NCI-H446 treated with DMSO at 0.1 percent for 48 hours (cell line): Measurements from ENCODE around the gene VPS39.

ENCODE experiments used
- DNase-seq: peaks from one replicate; lab custom pipeline; 2025; lab: John Stamatoyannopoulos, UW

The VPS39 gene

GRCh38 chr15:42198516-42198915 is 9.6 kb downstream of the VPS39 start:
- no peak for DNase-seq

GRCh38 chr15:42194513-42194912 is 13.6 kb downstream of the VPS39 start:
- no peak for DNase-seq

GRCh38 chr15:42193383-42193782 is 14.7 kb downstream of the VPS39 start:
- DNase-seq: no peak

GRCh38 chr15:42191610-42192346 is 16.3 kb downstream of the VPS39 start:
- DNase-seq: no peak

- no peak for DNase-seq
These were observed 17.7 kb downstream of the VPS39 start for GRCh38 chr15:42190370-42190769.

DNA sequence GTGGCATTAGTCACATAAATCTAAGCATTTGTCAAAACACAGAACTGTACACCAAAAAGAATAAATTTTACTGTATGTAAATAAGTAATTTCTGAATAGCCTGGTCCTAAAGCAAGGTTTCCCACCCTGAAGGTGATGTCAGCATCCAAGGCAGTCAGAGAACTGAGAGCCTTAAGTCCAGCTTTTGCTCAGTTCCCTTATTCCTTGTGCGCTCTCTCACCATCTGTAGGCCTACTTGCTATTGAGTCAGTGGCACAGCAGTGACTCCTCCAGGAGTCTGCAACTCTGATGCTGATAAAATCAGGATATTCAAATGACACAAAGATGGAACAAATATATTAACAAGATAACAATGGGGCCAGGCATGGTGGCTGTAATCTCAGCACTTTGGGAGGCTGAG is 22.3 kb downstream of the VPS39 start:
- DNase-seq: no peak

GRCh38 chr15:42184736-42185135 is 23.4 kb downstream of the VPS39 start:
- no peak for DNase-seq

DNA sequence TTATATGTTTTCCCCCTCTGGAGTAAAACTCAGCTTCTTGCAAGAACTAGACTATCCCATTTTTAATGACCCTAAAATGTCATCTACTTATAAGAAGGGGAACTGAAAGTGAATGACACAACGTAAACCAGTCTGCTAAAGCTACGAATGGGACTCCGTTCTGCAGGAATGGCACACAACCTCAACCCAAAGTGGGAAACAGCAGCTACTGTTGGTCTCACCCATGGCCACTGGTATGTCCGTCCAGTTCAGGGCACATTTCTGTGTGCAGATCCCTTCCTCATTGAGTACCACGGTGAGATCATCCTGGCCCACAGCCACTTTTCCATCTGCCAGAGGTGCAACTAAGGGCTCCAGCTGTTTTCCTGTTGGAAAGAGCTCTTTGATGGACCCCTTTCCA is 23.8 kb downstream of the VPS39 start:
- no peak for DNase-seq

- DNase-seq: no peak
These were observed 25.1 kb downstream of the VPS39 start for GRCh38 chr15:42182961-42183360.

DNA sequence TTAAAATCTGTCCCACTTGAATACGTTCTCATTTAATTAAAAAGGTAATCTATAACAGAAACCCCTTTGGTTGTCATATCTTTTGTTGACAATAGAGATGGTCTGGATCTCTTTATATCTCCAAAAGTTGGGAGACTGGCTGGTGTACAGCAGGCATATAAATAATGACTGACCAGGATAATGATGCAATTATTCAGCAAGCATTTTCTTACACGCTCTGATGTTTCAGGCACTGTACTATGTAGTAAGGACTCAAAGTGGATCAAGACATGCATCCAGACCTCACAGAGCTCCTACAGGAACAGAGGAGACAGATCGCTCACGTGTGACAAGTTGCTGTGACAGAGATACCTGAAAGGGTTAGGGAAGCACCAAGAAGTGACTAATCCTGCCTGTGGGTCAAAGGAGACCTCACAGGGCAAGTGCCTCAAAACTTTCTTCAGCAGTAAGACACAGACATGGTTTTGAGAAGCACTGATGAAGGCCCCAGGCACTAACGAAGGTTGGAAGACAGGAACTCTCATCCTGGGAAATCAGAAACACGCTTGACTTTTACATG is 25.7 kb downstream of the VPS39 start:
- DNase-seq: no peak

DNA sequence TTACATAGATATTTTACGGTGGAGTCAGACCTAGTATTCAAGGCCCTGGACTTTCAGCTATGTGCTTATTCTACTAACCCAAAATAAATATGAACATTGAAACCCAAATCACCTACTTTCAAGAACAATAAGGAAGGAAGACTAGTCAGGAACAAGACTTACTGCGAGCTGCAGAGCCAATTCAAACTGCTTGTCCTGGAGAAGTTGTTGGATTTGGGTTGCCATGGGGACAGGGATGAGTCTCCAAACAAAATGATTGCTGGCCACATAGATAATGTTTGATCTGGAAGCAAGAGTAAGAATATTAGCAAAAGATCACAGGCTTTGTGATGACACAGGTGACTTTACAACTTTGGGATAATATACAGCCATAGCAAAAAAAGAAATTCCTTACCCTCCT is 30.0 kb downstream of the VPS39 start:
- no peak for DNase-seq

DNA sequence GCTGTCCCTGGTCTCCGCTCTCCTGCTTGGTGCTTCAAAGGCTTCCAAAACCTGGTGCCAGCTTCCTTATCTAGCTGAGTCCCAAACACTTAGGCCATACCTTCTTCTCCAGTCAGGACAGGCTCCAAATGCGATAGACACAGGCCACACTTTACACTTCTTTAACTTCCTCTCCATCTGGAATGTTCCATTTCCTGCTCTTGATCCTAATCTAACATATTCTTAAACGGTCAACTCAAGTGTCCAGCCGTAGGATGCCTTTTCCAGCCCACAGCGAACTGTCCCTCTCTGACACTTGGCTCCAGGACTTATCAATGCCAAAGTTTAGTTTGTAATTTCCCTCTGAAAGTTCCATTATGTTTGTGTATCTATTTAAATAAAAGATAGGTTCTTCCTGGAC is 32.4 kb downstream of the VPS39 start:
- no peak for DNase-seq

DNA sequence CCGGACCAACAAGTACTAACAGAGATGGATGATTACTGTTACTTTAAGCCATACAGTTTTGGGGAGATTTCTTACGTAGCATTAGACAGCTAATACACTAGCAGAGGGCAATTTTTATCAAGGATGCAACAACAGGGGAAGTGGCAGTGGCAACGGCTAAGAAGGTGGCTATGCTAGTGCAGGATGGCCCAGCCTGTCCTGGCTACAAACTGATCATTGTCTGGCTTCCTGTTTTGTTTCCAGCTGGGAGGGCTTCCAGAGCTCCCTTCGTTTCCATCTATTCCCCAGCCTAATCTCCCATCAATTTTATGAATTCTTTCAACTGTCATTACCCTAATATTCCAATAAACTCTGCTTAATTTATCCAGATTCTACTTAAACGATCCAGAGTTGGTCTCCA is 35.6 kb downstream of the VPS39 start:
- DNase-seq: no peak

GRCh38 chr15:42171795-42172194 is 36.3 kb downstream of the VPS39 start:
- DNase-seq: no peak

- DNase-seq: no peak
These were observed 37.0 kb downstream of the VPS39 start for GRCh38 chr15:42171122-42171521.

DNA sequence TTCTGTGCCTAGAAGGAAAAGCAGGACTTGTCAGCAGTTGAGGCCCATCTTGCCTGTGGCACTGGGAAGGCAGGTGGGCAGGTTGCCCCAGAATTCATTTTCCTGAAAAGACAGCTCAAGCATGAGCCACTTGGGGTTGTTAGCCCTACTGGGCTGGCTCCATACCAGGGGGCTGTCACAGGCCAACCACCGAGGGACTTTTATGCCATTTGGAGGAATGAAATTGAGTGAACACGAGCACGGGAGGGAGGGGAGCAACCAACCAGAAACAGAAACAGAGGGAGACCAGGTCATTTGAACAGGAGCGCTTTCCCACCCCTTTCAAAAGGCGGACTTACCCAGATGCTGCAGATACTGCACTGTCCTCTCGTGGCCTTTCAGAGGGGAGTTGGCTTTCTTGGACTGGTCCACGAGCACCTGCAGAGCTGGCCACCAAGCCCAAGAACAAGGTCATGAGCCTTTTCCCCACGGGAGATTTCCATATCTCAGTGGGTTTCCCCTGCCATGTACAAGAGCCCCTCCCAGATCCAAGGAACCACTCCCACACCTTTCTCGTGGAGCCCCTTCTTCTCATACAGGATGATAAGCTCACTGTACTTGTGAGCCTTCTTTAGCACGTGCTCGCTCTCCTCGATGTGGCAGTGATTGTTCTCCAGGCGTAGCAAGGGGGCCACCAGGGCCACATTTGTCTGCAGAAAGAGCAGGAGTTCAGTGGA is 41.7 kb downstream of the VPS39 start:
- no peak for DNase-seq

- DNase-seq: no peak
These were observed 43.0 kb downstream of the VPS39 start for GRCh38 chr15:42165106-42165505.

GRCh38 chr15:42163947-42164550 is 44.1 kb downstream of the VPS39 start:
- DNase-seq: no peak

DNA sequence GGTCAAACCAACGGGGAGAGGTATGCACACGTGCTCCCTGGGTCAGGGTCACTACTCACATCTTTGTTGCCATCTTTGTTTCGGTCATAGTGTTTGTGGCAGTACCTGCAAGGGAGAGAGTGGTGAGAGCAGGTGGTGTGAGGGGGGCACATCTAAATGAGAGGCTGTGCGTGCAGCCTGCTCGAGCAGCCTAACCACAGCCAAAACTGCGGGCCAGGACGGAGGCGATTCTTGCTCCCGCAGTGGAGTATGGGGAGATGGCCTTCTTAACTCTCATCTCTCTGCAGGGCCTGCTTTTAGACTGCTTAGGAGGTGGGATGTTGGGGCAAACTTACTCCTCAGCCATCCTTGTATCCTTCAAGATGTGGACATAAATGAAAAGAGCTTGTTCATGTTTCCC is 44.8 kb downstream of the VPS39 start:
- no peak for DNase-seq

GRCh38 chr15:42160136-42160535 is 48.0 kb downstream of the VPS39 start:
- no peak for DNase-seq

DNA sequence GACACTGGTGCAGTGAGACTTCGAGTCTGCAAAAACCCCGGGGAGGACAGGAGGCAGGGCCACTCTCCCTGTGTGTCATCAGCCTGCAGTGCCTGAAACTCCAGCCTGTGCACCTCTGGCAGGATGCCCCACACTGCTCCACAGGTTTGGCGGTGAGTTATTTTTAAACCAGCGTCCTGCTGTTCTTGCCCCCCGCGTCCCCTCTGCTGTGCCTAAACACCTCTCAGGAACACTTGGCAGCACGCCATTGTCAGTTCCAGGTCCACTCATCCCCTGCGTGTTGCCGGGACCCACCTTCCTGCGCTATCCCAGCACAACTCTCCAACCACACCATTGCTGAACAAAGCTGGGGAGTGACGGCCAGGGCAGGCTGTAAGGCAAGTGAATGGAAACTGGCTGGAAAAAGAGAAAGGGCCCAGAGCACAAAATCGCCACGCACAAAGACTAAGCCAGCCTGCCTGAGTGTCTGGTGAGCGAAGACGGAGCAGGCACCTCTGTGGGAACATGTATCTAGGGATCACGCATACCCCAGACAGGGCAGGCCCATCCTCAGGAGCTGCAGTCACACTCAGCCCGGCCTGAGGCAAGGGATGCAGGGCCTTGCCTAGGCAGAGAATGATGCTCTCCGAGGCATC is 48.6 kb downstream of the VPS39 start:
- DNase-seq: no peak

- DNase-seq: no peak
These were observed 49.2 kb downstream of the VPS39 start for GRCh38 chr15:42158941-42159340.
